Activated CD8-positive, alpha-beta memory T cell treated with anti-CD3 and anti-CD28 coated beads, Interleukin-2, amount 50 U/mL, for 4 hours (primary cell): Measurements from ENCODE around the gene CPSF3.
"Not testable (repeated sequence)": the region's sequence is repeated elsewhere in the genome, so short reads cannot be mapped to it uniquely, and the experiment has no call there.

Experiments used
- DNase-seq: peaks from one replicate; pipeline ENCODE4 v3.0.0-alpha.2; 2020

The CPSF3 gene

DNA sequence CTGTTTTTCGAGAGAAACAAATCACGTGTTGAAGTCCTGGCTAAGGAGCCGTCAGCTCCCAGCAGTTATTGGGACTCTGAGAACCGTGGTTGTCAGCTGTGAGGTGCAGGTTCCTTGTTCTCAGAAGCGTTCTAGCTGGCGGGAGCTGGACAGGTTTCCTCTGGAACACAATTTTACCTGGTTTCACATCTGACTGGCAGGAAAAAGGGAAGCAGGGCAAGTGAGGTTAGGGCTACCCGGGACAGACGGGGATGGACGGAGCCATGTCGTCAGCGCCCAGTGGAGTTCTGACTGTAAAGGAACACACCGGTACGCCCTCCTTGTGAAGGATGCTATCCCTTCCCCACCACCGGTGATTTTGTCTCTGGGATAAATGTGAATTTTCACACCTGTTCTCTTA, 26.3 kb upstream of the CPSF3 start:
- DNase-seq: no peak

GRCh38 chr2:9398251-9398650, 25.2 kb upstream of the CPSF3 start:
- DNase-seq: not testable (repeated sequence)

DNA sequence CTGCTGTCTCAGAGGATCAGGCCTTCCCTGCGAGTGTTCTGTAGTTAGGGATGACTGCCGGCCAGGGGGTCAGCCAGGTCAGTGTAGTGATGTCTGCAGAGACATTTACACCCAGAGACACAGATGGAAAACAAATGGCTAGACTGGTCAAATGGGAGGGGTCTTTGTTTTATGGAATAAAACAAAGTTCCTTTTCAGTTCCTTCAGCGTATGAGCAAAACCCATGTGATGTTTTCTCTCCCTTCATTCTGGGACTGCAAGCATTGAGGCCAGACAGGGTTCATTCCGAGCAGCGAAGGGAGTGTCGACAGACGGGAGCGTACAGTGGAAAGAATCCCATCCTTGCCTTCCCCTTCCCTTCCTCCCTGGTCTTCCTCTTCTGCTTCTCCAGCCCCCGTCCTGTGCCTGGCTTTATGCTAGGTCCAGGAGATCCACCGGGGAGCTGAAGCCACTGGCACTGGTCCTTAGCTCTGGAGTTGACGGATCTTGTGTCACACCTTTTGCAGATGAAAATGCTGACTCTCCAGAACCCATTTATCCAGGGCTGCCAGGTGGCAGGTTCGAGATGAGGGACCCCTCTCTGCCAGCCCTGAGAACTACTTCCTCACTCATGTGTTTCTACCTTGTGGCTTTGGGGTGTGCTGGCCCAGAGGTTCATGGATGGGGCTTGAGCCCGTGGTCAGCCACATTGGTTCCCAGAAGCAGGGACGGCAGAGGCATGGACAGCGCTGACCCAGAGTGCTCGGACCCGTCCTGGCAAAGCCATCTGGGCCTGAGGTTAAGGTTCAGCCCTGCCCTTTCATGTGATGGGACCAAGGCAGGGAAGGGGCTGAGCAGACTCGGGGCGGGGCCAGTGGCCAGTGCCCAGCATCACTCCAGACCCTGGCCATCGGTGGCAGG, 24.3 kb upstream of the CPSF3 start:
- DNase-seq: no peak

- DNase-seq: no peak
Measured at GRCh38 chr2:9400268-9401058, 23.0 kb upstream of the CPSF3 start.

GRCh38 chr2:9401059-9401547, 22.4 kb upstream of the CPSF3 start:
- no peak for DNase-seq

- no peak for DNase-seq
Measured at GRCh38 chr2:9401646-9402371, 21.6 kb upstream of the CPSF3 start.

DNA sequence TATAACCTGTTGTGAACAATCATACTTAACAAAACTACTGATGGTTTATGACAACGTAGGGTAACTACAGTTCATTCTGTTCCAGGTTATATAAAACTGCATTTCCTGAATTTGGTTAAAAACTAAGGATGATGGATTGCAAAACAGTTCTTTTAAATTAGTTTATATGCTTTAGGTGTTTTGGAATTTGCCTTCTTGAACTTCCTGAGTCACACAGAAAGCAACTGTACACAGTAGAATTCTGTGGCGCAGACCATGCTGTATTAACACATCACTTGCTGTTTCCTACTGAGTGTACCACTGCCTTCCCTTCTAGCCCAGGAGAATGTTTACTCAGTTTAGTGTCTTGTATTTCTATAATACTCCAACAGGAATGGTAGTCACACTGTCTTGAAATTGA, 19.5 kb upstream of the CPSF3 start:
- DNase-seq: no peak

DNA sequence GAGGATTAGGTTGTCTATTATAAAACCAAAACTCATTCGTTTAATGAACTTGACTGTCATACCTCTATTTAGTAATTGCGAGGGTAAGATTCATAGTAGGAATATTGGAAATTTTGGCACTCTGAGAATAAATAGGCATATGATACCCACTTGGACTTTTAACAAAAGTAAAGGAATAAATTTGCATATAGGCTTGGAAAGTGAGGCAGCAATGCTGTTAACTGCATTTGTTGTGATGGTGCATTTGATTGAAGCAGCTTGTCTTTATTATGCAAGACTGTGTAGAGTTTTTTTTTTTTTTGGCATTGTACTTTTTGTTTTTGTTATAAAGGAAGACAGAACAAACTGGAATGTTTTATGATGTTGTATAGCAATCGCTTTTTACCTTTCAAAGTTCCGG, 19.0 kb upstream of the CPSF3 start:
- no peak for DNase-seq

DNA sequence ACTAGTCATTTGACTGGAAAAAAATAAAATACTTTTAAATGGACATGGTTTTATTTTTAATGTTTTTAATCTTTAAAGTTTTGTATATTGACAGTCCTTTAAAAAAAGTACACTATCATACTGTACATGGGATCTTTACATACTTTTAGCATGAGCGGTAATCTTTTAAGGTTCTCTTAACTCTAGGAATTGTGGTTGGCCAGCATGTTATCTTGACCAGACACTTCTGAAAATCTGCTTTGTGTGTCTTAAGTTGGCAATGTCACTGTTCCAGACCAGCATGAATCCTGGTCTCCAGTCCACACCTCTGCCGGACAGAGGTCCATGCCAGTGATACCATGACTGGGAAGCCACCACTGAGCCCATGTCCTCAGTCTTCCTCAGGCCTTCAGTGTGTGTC, 17.8 kb upstream of the CPSF3 start:
- no peak for DNase-seq

- no peak for DNase-seq
Measured at GRCh38 chr2:9406529-9407362, 16.7 kb upstream of the CPSF3 start.

DNA sequence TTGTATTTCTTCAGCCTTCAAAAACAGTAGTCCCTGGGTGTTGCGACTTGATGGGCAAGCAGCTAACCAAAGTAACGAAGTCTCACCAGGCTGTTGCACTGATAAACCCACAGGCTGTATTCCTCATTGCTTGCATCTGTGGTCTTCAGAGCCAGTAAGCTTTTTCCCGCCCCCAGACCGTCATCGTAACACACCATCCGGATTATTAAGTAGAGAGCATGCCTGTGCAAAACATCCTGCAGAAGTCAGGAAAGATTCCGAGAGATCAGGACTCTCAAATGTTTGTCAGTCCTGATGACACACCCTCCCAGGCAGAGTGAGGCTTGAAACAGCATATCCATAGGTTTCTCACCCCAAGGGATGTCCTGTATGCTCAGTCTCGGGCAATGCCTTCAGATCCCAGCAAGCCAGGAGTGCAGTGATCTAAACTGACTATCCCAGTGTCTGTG, 16.1 kb upstream of the CPSF3 start:
- DNase-seq: no peak

DNA sequence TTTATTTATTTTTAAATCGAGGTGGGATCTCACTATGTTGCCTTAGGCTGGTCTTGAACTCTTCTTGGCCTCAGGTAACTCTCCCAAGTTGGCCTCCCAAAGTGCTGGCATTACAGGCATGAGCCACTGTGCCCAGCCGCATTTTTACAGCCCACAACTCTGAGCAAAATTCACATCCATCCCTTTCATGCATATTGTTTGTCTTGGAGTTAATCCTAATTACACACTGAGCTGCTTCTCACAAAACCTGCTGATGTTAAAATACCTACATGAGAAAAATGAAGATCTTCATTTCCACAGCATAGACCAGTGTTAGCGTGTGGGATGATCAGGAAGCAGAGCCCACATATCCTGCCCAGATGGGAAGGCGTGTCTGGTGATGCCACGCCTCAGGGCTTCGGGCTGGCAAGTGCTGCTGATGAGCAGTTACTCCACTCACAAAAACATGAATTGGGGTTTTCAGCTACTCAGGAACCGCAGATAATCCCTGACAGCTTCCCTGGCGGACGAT, 14.8 kb upstream of the CPSF3 start:
- no peak for DNase-seq

GRCh38 chr2:9410108-9410507, 13.3 kb upstream of the CPSF3 start:
- no peak for DNase-seq

DNA sequence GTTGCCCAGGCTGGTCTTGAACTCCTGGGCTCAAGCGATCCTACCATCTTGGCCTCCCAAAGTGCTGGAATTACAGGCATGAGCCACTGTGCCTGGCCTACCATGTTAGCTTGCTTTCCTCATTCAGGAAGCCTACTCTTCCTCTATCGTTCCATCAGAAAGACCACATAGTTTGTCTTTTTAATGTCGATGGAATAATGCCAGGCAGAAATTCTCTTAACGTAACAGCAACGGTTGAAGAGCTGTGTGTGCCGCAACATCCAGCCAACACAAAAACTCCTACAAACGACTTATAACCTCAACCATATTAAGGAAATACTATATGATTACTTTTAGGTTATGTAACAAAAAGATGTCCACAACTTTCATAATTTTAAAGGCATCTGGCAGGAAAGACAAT, 10.7 kb upstream of the CPSF3 start:
- DNase-seq: no peak

DNA sequence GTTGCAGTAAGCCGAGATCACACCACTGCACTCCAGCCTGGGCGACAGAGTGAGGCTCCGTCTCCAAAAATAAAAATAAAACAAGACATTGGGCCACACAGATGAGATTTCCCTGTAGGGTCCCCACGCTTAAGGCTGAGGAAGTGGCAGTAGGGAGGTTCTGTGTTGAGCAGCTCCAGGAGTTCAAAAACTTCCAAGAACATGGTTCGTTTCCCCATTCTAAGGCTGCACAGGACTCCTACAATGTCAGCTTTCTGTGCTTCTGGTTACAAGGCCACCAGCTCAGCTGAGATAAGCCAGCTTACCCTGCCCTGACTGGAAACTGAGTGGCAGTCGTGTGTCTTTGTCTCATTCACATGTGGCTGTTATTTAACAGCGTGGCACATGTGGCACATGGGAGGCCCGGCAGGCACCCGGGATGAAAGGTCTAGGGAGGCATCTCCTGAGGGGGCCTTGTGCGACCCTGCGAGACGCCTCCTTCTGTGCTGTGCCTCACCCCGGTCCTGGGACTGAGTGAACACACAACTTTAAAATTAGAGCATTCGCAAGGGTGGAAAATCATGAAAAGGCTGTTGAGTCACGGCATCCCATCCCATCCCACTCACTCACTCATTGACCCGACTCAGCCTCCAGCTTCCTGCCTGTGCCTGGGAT, 7.8 kb upstream of the CPSF3 start:
- DNase-seq: no peak

DNA sequence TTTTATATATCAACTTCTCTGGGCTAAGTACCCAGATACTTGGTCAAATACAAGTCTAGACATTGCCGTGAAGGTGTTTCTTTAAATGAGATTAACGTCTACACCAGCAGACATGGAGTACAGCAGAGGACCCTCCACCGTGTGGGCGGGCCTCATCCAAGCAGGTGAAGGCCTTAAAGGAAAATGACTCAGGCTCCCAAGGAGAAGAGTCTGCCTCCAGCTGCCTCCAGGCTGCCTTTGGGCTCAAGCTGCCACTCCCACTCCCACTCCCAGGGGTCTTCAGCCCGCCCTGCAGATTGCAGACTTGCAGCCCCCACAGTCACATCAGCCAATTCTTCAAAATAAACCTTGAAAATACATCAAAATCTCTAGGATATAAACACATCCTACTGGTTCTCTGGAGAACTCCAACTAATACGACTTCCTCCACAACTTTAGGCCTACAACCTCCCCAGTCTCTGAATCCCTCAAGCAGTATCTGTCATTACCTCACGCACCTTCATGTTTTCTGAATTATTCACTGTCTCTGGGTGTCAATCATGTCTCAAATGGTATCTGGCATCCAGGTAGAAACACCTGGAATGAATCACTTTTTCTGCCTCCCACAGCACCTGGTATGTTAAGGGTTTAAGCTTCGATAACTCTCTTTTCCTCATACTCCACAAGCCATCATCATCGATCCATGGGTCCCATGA, 7.0 kb upstream of the CPSF3 start:
- no peak for DNase-seq

DNA sequence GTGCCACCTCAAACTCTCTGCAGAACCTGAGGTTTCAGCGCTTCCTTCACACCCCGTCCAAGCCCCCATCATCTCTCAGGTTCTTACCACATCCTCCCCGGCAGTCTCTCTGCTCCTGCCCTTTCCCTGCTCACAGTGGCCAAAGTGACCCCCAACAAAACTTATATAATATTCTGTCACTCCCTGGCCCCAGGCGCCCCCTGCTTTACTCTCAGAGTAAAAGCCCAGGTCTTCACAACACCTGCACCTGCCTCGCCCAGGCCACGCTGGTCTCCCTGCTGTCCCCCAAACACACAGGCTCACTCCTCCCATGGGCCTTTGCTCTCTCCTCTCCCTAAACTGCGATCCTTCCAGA, 6.5 kb upstream of the CPSF3 start:
- DNase-seq: no peak

DNA sequence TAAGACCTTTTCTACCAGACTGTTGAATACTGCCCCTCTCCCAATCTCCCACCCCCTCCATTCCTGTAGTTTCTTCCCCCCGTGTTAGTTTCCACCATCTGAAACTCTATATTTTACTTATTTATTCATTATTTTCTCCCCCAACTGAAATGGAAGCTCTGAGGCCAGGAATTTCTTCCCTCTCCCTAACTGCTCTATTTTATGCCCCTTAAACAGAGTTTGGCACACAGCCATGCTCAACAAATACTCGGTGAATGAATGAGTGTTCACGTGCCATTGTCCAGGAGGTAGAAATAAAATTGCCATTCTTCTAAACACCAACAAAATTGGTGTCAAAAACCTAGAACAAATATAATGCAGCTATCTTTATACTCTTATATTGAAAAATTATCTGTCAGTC, 5.7 kb upstream of the CPSF3 start:
- no peak for DNase-seq

DNA sequence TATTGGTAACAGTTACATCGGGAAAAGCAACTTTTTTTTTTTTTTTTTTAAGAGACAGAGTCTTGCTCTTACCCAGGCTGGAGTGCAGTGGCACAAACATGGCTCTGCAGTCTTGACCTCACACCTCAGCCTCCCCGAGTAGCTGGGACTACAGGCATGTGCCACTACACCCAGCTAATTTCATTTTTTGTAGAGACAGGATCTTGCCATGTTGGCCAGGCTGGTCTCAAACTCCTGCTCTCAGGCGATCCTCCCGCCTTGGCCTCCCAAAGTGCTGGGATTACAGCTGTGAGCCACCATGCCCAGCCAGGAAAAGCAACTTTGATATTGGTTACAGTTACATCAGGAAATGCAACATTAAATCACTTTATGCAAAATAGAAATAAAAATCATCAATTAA, 4.7 kb upstream of the CPSF3 start:
- DNase-seq: no peak

DNA sequence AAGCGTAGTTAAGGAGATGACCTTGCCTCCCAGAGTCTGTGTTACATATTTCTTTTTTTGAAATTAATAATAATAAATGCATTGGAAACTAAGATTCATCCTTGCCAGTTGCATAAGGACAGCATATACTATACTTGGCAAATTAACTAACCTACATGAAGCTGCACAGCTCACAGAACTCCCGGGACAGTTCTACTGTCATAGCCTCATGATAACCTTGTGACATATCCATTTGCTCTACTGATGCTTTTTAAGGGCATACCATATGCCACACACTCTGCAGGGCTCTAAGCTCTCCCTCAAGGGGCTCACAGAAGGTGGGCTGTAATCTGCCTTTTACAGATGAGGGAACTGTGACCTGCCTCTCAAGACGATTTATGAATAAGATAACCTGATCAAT, 3.9 kb upstream of the CPSF3 start:
- DNase-seq: no peak

- DNase-seq: no peak
Measured at GRCh38 chr2:9420495-9420894, 3.0 kb upstream of the CPSF3 start.
